Small intestine (tissue), 16 donors: ENCODE results near the gene CEP89. TPM values are rescaled to one million over a fixed set of nuclear protein-coding genes. Genes with fewer than 3 reads are reported as not detected.
"Not testable (repeated sequence)": the region's sequence is repeated elsewhere in the genome, so short reads cannot be mapped to it uniquely, and the experiment has no call there.

ENCODE experiments used
- DNase-seq, 2 donors: peaks; one replicate each; pipeline versions ENCODE4 v3.0.0 to v3.0.0-alpha.2; 2013
- FAIRE-seq: peaks from 2 replicates; lab custom pipeline; 2012; peaks lifted over from hg19 to GRCh38; lab: Jason Lieb, UNC
- H3K27ac ChIP-seq, 3 donors: one replicate each; pipeline ENCODE4 v1.5.1; 2013; ENCODE audit warnings: low read length in 2 of 3, mild to moderate bottlenecking in 2 of 3, control low read depth in 1 of 3, inconsistent platforms in 1 of 3, low read depth in 1 of 3, moderate library complexity in 1 of 3
- H3K27me3 ChIP-seq, 3 donors: one replicate each; pipeline ENCODE4 v1.6.1; 2013; ENCODE audit warnings: low read length in 3 of 3, inconsistent platforms in 1 of 3; ENCODE audit not compliant: control insufficient read depth in 3 of 3, insufficient read depth in 3 of 3
- H3K36me3 ChIP-seq, 3 donors: one replicate each; pipeline ENCODE4 v1.6.1; 2013; ENCODE audit warnings: low read length in 3 of 3, inconsistent platforms in 1 of 3, low read depth in 1 of 3, mild to moderate bottlenecking in 1 of 3, moderate library complexity in 1 of 3; ENCODE audit not compliant: control insufficient read depth in 3 of 3, insufficient read depth in 2 of 3
- H3K4me1 ChIP-seq, 3 donors: one replicate each; pipeline ENCODE4 v1.6.1; 2013; ENCODE audit warnings: low read length in 2 of 3, inconsistent platforms in 1 of 3, low read depth in 1 of 3, mild to moderate bottlenecking in 1 of 3, moderate library complexity in 1 of 3; ENCODE audit not compliant: control insufficient read depth in 3 of 3, insufficient read depth in 2 of 3
- H3K4me3 ChIP-seq, 3 donors: one replicate each; pipeline ENCODE4 v1.5.1; 2013; ENCODE audit warnings: low read length in 3 of 3, control low read depth in 1 of 3, inconsistent platforms in 1 of 3, low read depth in 1 of 3, mild to moderate bottlenecking in 1 of 3, moderate library complexity in 1 of 3
- H3K9me3 ChIP-seq, 2 donors: one replicate each; pipeline ENCODE4 v1.6.1; 2013; ENCODE audit warnings: low read depth in 1 of 2, low read length in 1 of 2; ENCODE audit not compliant: control insufficient read depth in 2 of 2, insufficient read depth in 1 of 2
- WGBS, 3 donors: extraction: QIAGEN DNeasy Blood & Tissue Kit; methylation state at CpG; one replicate each; pipeline ENCODE4 v1.1.7; 2013; 5-methylcytosine and 5-hydroxymethylcytosine counted together
- long read RNA-seq, 10 donors: transcript quantifications; one replicate each; lab custom pipeline, GENCODE V29; 2026
- polyA plus RNA-seq, 4 donors: library from polyadenylated mRNA; stranded (reverse) in 3 of 4; unstranded in 1 of 4; fragments of 200-250 nt in 3 of 4; fragments of 120-200 nt in 1 of 4; gene quantifications; one replicate each; pipeline versions ENCODE4 v1.2.1 to v1.2.3, GENCODE V29; 2013
- donor health status: healthy with polysubstance abuse.
- donor health status: control.
- donor health status: control.
- donor health status: Bipolar disorder and iron deficiency.
- donor health status: healthy.

The CEP89 gene
- 10 to 100 TPM in 1 of 4 donors, 1 to 10 TPM in 3; 3.5 to 12.4 (median 6.3) TPM for polyA plus RNA-seq
- long read RNA-seq, donor 1, transcript CEP89-207 (2 exons, 2,903 nt), result major isoform, 9 of 17 reads
- long read RNA-seq, donor 1, partial matches to known transcripts, result 5 of 17 reads
- long read RNA-seq, donor 1, other reads (novel, unspliced or antisense), result 0 of 17 reads
- long read RNA-seq, donor 2, partial matches to known transcripts, result 0 of 1 reads
- long read RNA-seq, donor 2, other reads (novel, unspliced or antisense), result 0 of 1 reads
- long read RNA-seq, donor 3, partial matches to known transcripts, result 5 of 7 reads
- long read RNA-seq, donor 3, other reads (novel, unspliced or antisense), result 0 of 7 reads
- long read RNA-seq, donor 4, result 0 reads
- long read RNA-seq, donor 5, partial matches to known transcripts, result 0 of 1 reads
- long read RNA-seq, donor 5, other reads (novel, unspliced or antisense), result 0 of 1 reads
- long read RNA-seq, donor 6, full-length matches to known transcripts, result 3 of 3 reads
- long read RNA-seq, donor 6, partial matches to known transcripts, result 0 of 3 reads
- long read RNA-seq, donor 6, other reads (novel, unspliced or antisense), result 0 of 3 reads
- long read RNA-seq, donor 7, partial matches to known transcripts, result 0 of 3 reads
- long read RNA-seq, donor 7, other reads (novel, unspliced or antisense), result 0 of 3 reads
- long read RNA-seq, donor 8, result 0 reads
- long read RNA-seq, donor 9, result 0 reads
- long read RNA-seq, donor 10, transcript CEP89-207 (2 exons, 2,903 nt), result major isoform, 5 of 5 reads
- long read RNA-seq, donor 10, partial matches to known transcripts, result 0 of 5 reads
- long read RNA-seq, donor 10, other reads (novel, unspliced or antisense), result 0 of 5 reads

DNA sequence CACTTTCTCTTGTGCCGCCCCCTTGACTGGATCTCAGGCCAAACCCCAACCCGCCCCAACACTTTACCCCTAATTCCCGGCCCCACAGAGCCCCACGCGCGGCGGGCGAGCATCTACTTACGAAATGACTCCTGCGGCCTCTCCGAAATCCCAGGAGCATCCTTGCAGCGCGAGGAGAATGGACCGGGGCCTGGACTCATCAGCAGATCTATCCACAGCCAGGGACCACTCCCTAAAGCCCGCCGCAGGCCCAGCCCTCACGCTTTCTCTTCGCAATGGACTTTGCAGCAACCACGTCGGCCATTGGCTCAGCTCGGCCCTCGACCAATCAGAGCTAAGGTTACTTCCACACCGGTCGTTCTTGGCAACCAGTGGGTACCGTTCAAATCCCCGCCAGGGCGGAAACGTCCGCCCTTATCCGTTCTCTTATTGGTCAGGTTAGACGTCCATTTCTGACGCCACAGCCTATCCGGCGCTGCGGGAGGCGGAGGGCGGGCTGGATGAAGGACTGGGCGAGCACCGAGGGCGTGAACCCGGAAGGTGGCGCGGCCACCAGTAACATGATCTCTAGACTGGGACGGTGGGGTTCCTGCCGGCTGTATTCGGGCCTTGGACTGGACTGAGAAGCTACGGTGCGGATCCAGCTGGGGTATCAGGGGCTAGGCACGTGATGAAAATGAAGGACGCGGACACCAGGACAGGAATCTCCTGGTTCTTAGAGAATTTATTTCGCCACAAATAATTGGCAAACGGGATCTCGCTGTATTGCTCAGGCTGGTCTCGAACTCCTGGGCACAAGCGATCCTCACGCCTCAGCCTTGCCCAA is at the start of gene CEP89, which contains the start of gene FAAP24:
CEP89 (minus strand) TSS at position 244 of the 826 bp plus-strand sequence; CDS start at position 160, 84 bp downstream.
FAAP24 (plus strand) TSS at position 528 of the 826 bp plus-strand sequence. CDS start 955 bp downstream, outside the sequence.
- peak; percentile 100 for DNase-seq
- Histone ChIP-seq H3K4me1 (peaks cover 0 to 7% (median 3%) of the 10 kb centered on the region in 3 donors), H3K4me3 (peak within 1 kb of the TSS; percentile 64 to 72 (median 68)), H3K9me3 (no peaks in the 10 kb centered on the region), H3K36me3 (peaks cover 0 to 20% (median 2%) of the 10 kb centered on the region in 3 donors), H3K27me3 (no peaks in the 10 kb centered on the region), H3K27ac (peak within 1 kb of the TSS; percentile 50 to 82 (median 60))
- WGBS, 3 donors, result 0 to 1% (median 0%) methylated on average over 53 to 57 of the region's 57 CpGs
- FAIRE-seq, result peak; percentile 49

DNA sequence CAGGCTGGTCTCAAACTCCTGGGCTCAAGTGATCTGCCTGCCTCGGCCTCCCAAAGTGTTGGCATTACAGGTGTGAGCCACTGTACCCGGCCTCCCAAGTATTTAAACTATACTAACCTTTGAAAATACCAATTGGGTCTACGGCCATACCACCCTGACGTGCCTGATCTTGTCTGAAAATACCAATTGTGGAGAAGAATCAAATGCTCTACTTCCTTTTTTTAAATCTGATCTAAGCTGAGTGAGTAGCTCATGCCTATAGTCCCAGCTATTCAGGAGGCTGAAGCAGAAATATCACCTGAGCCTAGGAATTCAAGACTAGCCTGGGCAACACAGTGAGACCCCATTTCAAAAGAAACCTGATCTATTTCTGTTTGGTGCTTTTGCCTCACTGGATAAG is 39.1 kb upstream of the CEP89 start:
- H3K36me3 ChIP-seq, result peaks cover 0 to 58% (median 18%) of the 10 kb centered on the region in 3 donors
- not testable (repeated sequence) for H3K4me3 ChIP-seq, FAIRE-seq, H3K27ac ChIP-seq, H3K27me3 ChIP-seq, H3K9me3 ChIP-seq, H3K4me1 ChIP-seq, DNase-seq
- 92 to 93% (median 92%) methylated on average over 4 of the region's 4 CpGs for WGBS, 3 donors

DNA sequence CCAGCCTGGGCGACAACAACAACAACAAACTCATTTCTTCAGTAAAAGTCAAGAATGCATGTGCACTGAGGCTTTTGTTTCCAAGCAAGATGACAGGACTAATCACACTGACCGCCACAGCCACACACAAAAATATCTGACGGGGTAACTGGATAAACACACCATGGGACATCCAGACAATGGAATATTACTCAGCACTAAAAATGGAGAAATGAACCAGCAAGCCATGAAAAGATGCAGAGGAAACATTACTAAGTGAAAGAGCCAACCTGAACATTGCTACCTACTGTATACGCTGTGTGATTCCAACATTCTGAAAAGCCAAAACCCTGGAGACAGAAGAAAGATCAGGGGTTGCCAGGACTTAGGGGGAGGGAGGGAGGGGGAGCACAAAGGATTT is 37.0 kb upstream of the CEP89 start:
- no peak for FAIRE-seq
- WGBS, 3 donors, result 93 to 98% (median 97%) methylated on average over 4 of the region's 4 CpGs
- H3K36me3 ChIP-seq, result peaks cover 0 to 61% (median 18%) of the 10 kb centered on the region in 3 donors

DNA sequence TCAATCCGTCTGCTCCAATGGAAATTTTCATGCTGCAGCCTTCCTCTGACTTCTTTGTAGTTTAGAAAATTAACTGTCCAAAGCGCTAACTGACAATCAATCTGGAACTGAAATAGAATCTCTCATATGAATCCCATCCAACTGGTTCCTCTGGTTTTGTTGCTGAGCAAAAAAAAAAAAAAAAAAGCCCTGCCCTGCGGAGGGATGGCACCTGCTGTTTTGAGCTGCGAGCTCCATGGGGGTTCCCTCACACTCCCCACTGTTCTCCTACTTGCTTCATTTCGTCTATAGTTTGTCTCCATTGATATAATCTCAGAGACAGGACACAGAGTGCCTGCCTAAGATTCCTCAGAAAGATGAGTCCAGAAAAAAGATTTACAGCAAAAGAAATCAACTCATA is 33.7 kb upstream of the CEP89 start:
- Histone ChIP-seq H3K27ac (no peak overlapping the region), H3K4me1 (no peaks in the 10 kb centered on the region), H3K27me3 (no peaks in the 10 kb centered on the region), H3K9me3 (no peaks in the 10 kb centered on the region), H3K36me3 (peaks cover 0 to 62% (median 15%) of the 10 kb centered on the region in 3 donors), H3K4me3 (no peak overlapping the region)
- 16 to 59% (median 30%) methylated on average over 5 of the region's 5 CpGs for WGBS, 3 donors
- peak; percentile 31 to 50 for DNase-seq
- FAIRE-seq, result no peak

More for the DNA sequence above, 37.0 kb upstream of the CEP89 start:
- no peaks in the 10 kb centered on the region for H3K27me3 ChIP-seq
- no peak for DNase-seq
- H3K4me1 ChIP-seq, result no peaks in the 10 kb centered on the region
- H3K27ac ChIP-seq, result no peak overlapping the region
- H3K4me3 ChIP-seq, result no peak overlapping the region
- no peaks in the 10 kb centered on the region for H3K9me3 ChIP-seq

- H3K27me3 ChIP-seq, FAIRE-seq, H3K4me3 ChIP-seq, H3K27ac ChIP-seq, H3K9me3 ChIP-seq, H3K4me1 ChIP-seq: not testable (repeated sequence)
- WGBS, 3 donors, result 67 to 85% (median 70%) methylated on average over 6 of the region's 6 CpGs
- H3K36me3 ChIP-seq, result peaks cover 0 to 66% (median 12%) of the 10 kb centered on the region in 3 donors
- peak in 1 of 2 donors; percentile 29 for DNase-seq
Measured at GRCh38 chr19:33003424-33004024, 31.8 kb upstream of the CEP89 start.

DNA sequence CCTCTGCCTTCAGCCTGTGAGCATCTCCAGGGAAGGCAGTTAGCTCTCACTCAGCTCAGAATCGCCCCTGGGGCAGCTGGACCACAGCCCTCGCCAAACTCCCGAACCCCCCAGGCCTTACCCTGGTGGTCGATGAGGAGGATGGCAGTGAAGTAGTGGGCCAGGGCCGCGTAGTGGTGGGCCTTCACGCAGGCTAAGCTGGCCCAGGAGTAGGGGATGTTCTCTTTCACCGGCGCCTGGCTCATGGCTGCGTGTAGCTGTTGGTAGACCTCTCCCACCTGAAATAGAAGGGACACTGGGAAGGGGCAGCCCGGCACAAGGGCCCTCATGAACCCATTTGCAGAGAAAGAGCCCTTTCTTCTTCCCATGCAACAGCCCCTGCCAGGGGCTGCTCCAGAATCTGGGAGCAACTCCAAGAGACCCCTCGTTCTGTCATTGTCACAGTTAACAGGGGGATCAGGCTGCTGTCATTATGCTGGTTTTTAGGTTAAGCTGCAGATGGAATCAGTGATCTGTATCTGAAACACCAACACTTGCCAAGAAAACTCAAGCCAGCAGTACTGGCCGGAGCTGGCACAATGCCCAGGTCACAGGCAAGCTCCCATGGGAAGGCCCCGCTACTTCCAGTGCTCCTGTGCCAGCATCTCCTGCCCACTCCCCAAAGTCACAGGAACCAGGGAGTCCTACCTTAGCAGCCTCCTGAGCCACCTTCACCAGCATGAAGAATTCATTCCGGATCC is 30.5 kb upstream of the CEP89 start:
- not testable (repeated sequence) for H3K4me3 ChIP-seq, DNase-seq, H3K27me3 ChIP-seq, H3K4me1 ChIP-seq, H3K27ac ChIP-seq, FAIRE-seq, H3K9me3 ChIP-seq
- peaks cover 0 to 66% (median 11%) of the 10 kb centered on the region in 3 donors for H3K36me3 ChIP-seq
- 75 to 90% (median 84%) methylated on average over 14 to 15 of the region's 15 CpGs for WGBS, 3 donors

GRCh38 chr19:33000910-33001309 is 29.2 kb upstream of the CEP89 start:
- 85 to 88% (median 86%) methylated on average over 4 of the region's 4 CpGs for WGBS, 3 donors
- no peak overlapping the region for H3K27ac ChIP-seq
- no peaks in the 10 kb centered on the region for H3K9me3 ChIP-seq
- DNase-seq (no peak), FAIRE-seq (no peak)
- no peaks in the 10 kb centered on the region for H3K27me3 ChIP-seq
- no peak overlapping the region for H3K4me3 ChIP-seq
- H3K4me1 ChIP-seq, result no peaks in the 10 kb centered on the region
- peaks cover 0 to 63% (median 11%) of the 10 kb centered on the region in 3 donors for H3K36me3 ChIP-seq
